Fibroblast of skin of left quadriceps (primary cell): ENCODE results near the gene PAGE3.

Source experiments
- DNase-seq, 2 experiments: peaks; one replicate each; pipeline ENCODE4 v3.0.0-alpha.2; 2013; ENCODE audit warnings: low read depth in 2 of 2

Gene PAGE3, protein sequence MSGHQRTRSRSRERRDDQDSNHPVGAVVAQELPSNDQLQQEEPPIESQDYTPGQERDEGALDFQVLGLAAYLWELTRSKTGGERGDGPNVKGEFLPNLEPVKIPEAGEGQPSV

DNA sequence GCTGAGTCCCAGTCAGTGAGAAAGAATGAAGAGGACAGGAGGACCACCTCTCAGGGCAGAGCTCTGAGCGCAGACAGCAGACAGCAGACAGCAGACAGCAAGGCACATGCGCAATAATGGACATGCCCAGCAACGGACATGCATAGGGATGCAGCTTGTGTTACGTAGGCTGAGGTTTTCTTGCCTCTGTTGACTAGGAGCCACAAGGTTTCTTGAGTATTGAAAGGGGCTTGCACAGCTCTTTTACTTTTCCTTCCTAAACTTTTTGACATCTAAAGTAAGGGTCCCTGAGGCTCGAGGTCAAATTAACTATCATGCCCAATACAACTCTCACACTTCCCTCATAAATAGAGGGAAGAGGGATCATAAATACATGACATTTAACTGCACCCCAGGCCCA is at the start of gene PAGE3:
TSS of gene PAGE3 (minus strand) at position 101 of the 400 bp plus-strand sequence. CDS start 1,013 bp downstream, outside the sequence.
- no peak for DNase-seq

DNA sequence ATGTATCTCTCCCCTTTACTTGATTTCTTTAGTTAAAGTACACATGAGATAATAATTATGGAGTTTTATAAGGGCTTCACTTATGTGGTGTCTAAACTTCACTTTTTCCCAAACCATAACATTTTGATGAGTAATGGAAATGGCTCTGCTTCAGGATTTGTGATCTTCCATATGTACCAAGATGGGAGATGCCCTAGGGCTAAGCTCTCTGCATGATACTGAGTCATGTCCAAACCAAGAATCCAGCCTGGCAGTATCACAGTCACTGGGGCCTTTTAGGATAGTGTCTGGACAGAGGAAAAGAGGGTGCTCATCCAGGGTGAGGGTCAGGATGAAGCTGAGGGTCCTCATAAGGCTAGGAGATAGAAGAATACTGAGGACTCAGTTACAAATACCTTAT is 47.9 kb upstream of the PAGE3 start:
- DNase-seq, result no peak

DNA sequence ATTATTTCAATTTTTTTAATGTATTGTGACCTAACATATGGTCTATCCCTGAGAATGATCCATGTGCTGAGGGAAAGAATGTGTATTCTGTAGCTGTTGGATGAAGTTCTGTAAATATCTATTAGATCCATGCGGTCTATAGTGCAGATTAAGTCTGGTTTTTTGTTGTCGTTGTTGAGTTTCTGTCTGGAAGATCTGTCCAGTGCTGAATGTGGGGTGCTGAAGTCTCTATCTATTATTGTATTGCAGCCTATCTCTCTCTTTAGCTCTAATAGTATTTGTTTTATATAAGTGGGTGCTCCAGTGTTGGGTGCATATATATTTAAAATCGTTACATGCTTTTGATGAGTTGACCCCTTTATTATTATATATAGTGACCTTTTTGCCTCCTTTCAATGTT is 26.2 kb upstream of the PAGE3 start:
- no peak for DNase-seq

DNA sequence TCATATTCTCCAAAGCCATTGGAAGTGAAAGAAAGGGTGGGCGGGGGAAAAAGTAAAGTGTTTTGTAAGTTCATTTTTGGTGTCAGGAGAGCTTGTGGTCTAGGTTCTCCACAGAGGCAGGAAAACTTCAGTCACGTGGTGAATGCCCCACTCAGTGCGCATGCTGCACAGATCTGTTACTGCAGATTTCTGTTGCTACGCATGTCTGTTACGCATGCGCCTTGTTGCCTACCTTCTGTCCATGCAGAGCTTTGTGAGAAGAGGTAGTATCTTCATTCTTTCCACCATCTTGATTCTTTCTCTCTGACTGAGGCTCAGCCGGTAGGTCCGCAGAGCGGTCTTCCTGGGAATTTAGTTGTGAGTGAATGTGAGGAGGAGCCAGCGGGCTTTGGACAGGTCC is 15.1 kb upstream of the PAGE3 start:
- no peak for DNase-seq

DNA sequence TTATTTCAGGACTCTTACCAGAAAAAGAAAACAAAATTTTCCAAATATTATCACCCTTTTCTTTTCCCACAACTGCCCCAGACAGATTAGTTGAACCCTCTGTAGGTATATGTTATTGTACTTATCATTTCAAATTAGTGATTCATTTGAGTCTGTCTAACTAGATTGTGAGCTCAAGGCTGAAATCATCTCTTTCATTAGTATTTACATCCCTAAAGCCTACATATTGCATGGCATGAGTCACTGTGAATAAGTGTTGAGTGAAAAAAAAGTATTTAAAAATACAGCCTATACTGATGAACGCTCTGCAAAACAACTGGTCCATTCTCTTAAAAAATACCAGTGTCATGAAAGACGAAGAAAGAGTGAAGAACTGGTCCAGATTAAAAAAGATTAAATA is 3.9 kb downstream of the PAGE3 start:
- no peak for DNase-seq

DNA sequence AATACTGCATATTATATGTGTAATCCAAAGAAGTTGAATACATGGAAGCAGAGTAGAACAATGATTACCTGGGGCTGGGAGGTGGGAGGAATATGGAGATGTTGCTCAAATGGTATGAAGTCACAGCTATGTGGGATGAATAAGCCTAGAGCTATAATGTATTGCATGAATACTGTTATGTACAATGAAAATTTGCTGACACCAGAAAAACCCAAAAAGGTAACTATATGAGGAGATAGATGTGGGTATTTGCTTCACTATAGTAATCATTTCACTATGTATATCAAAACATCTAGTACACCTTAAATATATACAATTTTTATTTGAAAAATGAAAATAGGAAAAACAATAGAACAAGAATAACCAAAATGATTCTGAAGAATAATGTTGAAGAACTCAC is 11.2 kb downstream of the PAGE3 start:
- DNase-seq, result no peak

DNA sequence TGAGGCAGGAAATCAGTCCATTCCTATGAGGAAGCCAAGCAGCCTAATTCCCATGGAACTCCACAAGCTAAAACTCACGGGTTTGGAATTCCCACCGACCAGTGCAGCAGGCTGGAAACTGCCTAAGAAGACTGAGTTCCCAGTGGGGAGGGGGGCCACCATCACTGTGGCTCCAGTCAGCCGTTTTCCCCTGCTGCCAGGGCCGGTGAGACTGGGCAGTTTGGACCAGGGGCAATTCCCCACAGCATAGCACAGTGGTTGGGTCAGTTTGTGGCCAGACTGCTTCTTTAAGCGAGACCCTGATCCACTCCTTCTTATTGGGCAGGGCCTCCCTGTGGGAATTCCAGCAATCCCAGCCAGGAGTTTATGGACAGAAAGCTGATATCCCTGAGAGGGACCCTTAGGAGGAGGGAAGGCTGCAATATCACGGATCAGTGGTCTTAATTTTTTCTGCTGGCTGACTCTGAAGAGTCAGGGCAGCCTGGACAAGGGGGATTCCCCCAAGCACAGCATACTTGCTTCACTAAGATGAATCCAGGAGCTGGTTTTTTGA is 23.9 kb downstream of the PAGE3 start:
- DNase-seq, result no peak

DNA sequence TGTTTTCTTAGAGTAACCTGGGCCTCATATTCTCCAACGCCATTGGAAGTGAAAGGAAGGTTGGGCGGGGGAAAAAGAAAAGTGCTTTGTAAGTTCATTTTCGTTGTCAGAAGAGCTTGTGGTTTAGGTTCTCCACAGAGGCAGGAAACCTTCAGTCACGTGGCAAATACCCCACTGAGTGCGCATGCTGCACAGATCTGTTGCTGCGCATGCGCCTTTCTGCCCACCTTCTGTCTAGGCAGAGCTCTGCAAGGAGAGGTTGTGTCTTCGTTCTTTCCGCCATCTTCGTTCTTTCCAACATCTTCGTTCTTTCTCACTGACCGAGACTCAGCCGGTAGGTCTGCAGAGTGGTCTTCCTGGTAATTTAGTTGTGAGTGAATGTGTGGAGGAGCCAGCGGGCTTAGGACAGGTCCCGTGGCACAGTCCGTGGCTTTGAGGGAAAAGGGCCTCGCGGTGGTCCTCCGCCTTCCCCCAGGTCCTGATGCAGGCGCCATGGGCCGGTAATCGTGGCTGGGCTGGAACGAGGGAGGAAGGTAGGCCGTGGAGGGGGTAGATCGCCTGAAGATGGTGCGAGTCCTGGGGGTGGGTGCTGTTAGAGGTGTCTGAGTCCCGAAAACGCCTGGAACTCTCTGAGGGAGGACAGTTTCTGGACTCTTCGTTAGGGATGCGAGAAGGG is 44.5 kb downstream of the PAGE3 start, which contains the start of gene PAGE5:
TSS of gene PAGE5 (plus strand) at position 228 of the 676 bp plus-strand sequence. CDS start 1,037 bp downstream, outside the sequence.
- DNase-seq, result no peak

DNA sequence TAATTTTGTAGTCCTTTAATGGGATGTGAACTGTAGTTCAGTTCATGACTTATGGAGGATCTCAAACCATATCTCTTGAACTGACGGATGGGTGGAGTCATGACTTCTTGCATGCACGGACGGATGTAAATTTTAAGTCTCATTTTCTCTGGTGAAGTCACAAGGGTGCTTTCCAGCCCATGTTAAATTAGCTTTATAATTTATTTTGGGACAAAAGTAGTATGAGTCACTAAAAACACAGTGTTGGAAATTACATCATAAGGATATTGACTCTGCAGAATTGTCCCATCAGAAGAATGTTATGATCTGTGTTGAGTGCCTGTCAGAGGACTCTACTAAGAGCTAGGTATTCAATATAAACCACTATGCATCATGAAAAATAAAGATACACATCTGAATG is 51.3 kb downstream of the PAGE3 start:
- no peak for DNase-seq

DNA sequence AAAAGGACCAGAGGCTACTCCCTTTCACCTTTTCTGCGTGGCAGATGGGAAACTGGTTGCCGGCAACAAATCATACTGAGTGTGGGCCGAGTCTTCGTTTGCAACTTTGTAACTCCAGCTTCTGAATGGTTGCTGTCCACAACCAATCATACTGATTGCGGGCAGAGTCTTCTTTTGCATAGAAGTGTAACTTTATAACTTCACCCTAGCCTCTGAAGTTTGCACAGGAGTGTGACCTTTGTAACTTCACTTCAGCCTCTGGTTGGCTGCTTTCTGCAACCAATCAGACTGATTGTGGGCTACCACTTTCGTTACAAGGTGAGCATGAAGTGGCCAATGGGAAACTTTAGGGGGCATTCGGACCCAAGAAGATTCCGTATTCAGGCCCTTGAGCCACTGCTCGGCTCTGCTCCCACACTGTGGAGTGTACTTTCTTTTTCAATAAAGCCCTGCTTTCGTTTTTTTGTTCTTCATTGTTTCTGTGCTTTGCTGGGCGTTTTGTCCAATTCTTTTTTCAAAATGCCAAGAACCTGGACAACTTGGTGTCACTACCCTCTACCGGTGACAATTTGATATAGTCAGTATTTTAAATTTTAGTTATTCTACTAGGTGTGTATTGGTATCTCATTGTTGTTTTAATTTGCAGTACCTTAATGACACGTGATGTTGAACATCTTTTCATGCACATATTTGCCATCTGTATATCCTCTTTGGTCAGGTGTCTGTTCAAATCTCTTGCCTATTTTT is 53.6 kb downstream of the PAGE3 start:
- no peak for DNase-seq
